WI38 (cell line): Measurements from ENCODE around the gene MYBPHL.

ENCODE experiments used
- H3K4me3 ChIP-seq: 2 replicates; pipeline ENCODE4 v1.5.1; 2011; ENCODE audit warnings: low read depth, mild to moderate bottlenecking, control low read depth, low read length
- TF ChIP-seq, protein P1 (sequence below): IDR thresholded peaks from 2 replicates; pipeline ENCODE4 v1.5.1; 2012; ENCODE audit warnings: low read depth, mild to moderate bottlenecking, control low read depth, low read length

The MYBPHL gene

GRCh38 chr1:109319114-109319513 lies 12.3 kb upstream of the MYBPHL start:
- TF ChIP-seq, protein P1, sequence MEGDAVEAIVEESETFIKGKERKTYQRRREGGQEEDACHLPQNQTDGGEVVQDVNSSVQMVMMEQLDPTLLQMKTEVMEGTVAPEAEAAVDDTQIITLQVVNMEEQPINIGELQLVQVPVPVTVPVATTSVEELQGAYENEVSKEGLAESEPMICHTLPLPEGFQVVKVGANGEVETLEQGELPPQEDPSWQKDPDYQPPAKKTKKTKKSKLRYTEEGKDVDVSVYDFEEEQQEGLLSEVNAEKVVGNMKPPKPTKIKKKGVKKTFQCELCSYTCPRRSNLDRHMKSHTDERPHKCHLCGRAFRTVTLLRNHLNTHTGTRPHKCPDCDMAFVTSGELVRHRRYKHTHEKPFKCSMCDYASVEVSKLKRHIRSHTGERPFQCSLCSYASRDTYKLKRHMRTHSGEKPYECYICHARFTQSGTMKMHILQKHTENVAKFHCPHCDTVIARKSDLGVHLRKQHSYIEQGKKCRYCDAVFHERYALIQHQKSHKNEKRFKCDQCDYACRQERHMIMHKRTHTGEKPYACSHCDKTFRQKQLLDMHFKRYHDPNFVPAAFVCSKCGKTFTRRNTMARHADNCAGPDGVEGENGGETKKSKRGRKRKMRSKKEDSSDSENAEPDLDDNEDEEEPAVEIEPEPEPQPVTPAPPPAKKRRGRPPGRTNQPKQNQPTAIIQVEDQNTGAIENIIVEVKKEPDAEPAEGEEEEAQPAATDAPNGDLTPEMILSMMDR, result no peak
- H3K4me3 ChIP-seq, result no peak overlapping the region

DNA sequence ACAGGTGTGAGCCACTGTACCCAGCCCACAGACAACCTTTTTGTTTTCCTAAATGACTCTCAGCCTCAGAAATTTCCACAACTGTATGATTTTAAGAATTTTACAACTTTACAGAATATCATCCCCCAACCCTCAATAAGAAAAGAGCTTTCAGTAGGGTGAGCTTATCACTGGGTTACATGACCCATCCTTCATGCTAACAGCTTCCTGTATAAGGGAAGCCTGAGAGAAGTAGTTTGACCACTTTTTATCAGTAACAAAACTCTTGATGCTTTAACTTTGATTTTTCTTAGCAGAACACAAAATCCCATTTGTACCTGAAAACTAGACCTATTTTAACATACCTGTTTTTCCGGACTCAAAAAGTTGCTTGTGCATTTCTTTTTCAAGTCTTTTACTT lies 9.7 kb upstream of the MYBPHL start:
- H3K4me3 ChIP-seq, result no peak overlapping the region
- TF ChIP-seq, protein P1, result no peak

- no peak overlapping the region for H3K4me3 ChIP-seq
- TF ChIP-seq, protein P1, result no peak
Observed at GRCh38 chr1:109315288-109315687, 8.5 kb upstream of the MYBPHL start.

DNA sequence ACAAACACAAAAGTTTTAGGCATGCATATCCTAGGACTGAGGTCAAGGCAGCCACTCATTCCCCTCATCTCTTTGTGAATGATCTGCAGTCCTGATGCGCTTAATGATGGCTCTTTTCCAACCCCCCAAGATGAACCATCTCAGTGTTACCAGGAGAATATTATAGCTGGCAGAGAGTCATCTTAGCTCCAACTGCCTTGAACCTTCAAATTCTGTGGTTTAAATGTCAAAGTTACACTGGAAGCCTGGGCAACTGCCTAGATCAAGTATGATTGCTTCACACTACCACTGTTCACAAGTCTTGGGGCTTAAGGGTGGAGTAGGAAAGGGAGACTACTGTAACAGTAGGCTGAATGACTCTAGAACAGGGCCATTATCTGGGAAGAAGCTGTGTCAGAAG lies 8.0 kb upstream of the MYBPHL start:
- H3K4me3 ChIP-seq, result no peak overlapping the region
- TF ChIP-seq, protein P1, result no peak

- no peak overlapping the region for H3K4me3 ChIP-seq
- TF ChIP-seq, protein P1, result no peak
Observed at GRCh38 chr1:109312978-109313775, 6.4 kb upstream of the MYBPHL start.

GRCh38 chr1:109312246-109312645 lies 5.4 kb upstream of the MYBPHL start:
- no peak overlapping the region for H3K4me3 ChIP-seq
- TF ChIP-seq, protein P1, result no peak

GRCh38 chr1:109309347-109309746 lies 2.5 kb upstream of the MYBPHL start:
- H3K4me3 ChIP-seq, result no peak overlapping the region
- TF ChIP-seq, protein P1, result no peak
